ENCODE measurements around the gene IPP.
A peak's percentile ranks its signal among the peaks of the same experiment; 100 is the strongest.
"Not testable (repeated sequence)": the region's sequence is repeated elsewhere in the genome, so short reads cannot be mapped to it uniquely, and the experiment has no call there.

Gene IPP

DNA sequence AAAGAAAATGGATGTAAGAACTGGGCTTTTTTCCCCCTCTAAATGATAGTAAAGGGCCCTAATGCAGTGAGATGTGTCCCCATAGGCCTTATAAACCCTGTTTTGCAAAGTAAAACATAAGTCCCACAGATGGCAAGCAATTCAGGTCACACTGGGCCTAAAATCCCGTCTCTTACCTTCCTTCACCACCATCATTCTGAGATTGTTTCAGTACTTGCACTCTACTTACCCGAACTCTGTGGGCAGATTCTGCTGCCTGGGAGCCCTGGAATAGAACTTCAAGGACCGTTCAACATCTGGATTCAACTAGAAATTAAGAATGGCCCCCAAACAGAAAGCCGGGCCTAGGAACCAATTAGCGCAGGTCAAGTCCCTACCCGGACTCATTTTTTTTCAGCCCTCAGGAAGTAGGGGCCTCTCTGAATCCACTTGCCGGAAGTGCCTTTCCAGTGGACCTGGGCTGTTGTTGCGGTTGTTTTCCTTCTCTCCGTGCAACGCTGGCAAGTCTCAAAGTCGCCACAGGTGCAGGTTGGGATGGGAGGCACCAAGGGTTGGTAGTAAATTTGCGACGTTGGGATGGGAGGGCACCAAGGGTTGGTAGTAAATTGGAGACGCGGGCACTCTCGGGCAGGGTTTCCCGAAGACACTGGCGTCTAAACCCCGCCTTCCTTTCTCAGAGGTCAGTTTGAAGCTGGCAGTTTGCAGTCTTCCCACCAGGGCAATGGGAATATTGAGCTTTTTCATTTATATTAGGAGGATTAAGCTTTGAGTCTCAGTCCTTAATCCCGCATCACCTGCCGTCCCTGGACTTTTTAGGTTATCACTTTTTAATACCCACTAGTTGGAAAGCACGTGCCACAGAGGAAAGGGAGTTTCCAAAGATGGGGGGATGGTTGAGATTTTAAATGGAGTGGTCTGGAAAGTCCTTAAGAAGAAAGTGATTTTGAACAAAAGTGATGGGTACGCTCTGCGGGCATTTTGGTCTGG, 62.4 kb downstream of the IPP start, which contains the start of gene TMEM69:
Gene TMEM69, plus strand, starts transcription at position 428 of the 987 bp plus-strand sequence. CDS start 2,888 bp downstream, outside the sequence.
- FAIRE-seq (peak; percentile 88), DNase-seq (ENCODE audit: insufficient read length) (peak; percentile 43)
- peak; percentile 98 for TF ChIP-seq TAF1 (IDR thresholded peaks at IDR 0.05; ENCODE audit: borderline replicate concordance, low read depth, low read length)
- TF ChIP-seq POLR2AphosphoS5 (IDR thresholded peaks at IDR 0.05; ENCODE audit: low read depth, low read length): peak; percentile 71
- TF ChIP-seq POLR2A (IDR thresholded peaks at IDR 0.05; ENCODE audit: low read depth, low read length): peak; percentile 54

DNA sequence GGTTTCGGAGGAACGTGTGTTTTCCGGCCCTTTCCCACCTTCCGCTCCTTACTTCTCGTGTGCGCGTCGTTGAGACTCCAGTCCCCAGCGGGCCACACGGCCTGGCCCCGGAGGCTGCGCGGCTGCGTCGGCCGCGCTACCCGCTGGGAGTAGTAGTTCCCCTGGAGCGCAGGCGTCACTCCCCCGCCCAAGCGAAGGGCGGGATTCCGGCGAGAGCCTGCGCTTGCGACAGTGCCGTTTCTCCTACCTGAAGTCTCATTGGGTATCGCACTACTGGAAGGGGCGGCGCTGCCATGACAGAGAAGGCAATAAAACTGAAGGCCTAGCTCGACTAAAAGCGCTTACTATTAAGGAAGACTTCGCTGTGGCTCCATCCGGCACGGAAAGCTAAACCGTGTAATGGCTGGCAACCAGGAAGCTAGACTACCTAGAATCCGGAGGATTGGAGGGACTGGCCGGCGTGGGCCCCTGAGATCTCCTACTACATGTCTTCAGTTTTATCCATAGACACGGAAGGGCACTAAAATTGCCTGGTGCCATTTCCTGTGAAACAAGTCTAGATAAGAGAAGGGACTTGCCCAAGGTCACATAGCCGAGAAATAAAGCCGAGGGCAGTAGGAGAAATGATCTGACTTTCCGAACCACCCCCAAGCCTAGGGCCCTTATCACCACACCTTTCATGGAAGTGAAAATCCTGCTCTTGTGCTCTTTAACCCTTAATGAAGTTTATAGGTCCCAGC, 63.3 kb downstream of the IPP start:
- DNase-seq (ENCODE audit: insufficient read length) (peak; percentile 80), FAIRE-seq (no peak)
- TF ChIP-seq POLR2AphosphoS5 (IDR thresholded peaks at IDR 0.05; ENCODE audit: low read depth, low read length): peak; percentile 97
- peak; percentile 91 for TF ChIP-seq TAF1 (IDR thresholded peaks at IDR 0.05; ENCODE audit: borderline replicate concordance, low read depth, low read length)
- TF ChIP-seq POLR2A (IDR thresholded peaks at IDR 0.05; ENCODE audit: low read depth, low read length): peak; percentile 95

DNA sequence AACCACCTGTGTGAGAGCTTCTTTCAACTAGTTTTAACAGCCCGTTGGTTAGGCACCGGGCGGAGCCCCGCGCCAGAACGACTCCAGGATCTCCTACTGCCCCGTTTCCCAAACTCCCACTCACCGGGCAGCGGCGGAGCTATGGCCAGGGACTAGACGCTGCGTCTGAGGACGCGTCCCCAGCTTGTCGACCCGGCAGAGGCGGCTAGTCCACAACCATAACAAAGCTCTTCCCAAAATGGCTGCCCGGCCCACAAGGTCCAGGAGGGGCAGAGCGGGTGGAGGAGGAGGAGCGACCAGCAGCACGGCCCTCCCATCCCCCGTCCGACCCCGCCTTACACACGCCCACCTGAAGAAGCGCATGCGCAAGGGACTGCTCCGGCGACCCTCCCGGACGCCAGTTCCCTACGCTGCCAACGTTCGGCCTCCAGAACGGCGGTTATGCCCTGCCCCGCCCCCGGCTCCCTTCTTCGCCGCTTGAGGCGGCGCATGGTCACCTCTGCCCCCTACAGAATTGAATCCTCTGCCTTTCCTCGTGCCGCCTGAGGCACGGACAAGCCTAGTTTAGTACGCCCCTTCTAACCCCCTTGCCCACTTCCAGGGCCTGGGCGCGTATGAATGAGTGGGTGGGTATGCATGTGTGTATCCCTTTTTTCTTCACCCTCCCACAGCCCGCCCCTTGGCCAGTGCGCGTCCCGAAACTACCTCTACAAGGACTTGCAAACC, 64.0 kb downstream of the IPP start, which contains the start of gene GPBP1L1:
Gene GPBP1L1, minus strand, starts transcription at position 246 of the 726 bp plus-strand sequence. CDS start 27,446 bp downstream, outside the sequence.
- FAIRE-seq (peak; percentile 99), DNase-seq (ENCODE audit: insufficient read length) (peak; percentile 94)
- peak; percentile 81 for TF ChIP-seq POLR2A (IDR thresholded peaks at IDR 0.05; ENCODE audit: low read depth, low read length)
- TF ChIP-seq TAF1 (IDR thresholded peaks at IDR 0.05; ENCODE audit: borderline replicate concordance, low read depth, low read length): peak; percentile 49; the same call in 1 of the 2 replicates
- peak; percentile 46 for TF ChIP-seq POLR2AphosphoS5 (IDR thresholded peaks at IDR 0.05; ENCODE audit: low read depth, low read length)

DNA sequence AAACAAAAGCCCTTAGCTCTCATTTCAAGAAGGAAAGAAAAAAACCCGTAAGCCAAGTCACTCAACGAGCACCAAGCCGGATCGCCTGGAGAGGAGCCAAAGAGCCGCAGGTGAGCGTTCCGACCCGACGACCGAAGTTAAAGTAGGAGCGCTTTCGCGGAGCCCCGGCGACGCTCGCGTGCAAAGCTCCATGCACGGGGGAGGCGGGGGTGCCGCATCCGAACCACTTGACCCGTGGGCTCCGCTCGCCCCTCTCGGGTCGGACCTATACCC, 64.5 kb downstream of the IPP start:
- no peak for FAIRE-seq
- TF ChIP-seq POLR2A (IDR thresholded peaks at IDR 0.05; ENCODE audit: low read depth, low read length) (no peak), TAF1 (IDR thresholded peaks at IDR 0.05; ENCODE audit: borderline replicate concordance, low read depth, low read length) (no peak), POLR2AphosphoS5 (IDR thresholded peaks at IDR 0.05; ENCODE audit: low read depth, low read length) (no peak)
- DNase-seq (ENCODE audit: insufficient read length): peak; percentile 14

DNA sequence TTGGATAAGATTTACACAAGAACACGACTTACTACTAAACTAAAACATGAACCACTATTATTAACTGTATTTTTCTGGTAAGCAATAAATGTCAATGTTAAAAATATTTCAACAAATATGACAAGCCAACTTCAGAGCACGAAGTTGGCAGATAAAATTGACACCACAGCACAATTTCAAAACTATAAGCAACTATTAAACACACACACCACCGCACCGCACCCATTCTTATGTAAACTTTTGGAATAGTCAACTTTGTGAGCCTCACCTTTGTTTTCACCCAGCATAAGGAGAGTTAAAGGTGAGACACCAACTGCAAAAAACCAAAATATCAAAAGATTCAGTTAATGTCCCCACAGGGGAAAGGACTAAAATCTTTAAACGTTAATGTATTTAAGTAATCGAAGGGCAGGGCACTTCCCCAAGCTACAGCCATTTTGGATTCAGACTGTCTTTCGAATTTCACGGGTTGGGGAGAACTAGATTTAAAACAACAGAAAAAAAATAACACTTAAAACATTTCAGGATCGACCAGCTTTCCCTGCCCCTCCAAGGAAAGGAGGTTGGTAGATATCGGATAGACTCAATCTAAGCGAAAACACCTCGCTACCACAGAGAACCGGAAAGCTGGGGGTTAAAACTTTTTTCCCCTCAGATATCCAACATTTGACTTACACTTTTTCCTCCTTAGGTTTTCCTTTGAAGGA, 65.0 kb downstream of the IPP start:
- TF ChIP-seq POLR2A (IDR thresholded peaks at IDR 0.05; ENCODE audit: low read depth, low read length) (no peak), POLR2AphosphoS5 (IDR thresholded peaks at IDR 0.05; ENCODE audit: low read depth, low read length) (no peak), TAF1 (IDR thresholded peaks at IDR 0.05; ENCODE audit: borderline replicate concordance, low read depth, low read length) (no peak)
- FAIRE-seq (no peak), DNase-seq (ENCODE audit: insufficient read length) (no peak)

DNA sequence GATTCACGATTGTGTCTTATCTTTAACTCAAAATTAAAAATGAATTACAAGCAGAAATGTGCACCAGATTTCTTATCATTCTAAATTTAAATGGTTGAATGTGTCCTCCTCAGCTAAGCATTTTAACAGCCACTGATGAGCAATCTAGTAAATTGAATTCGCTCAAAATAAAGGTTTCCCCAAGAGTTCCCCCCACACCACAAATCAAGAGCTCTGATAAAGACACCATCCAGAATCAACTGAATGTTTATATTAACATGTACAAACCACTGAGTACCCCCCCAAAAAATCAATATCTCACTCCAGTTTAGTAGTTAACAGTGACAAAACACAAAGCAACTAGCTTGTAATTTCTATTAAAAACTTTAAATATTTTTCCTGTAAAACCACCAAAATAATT, 66.1 kb downstream of the IPP start:
- DNase-seq (ENCODE audit: insufficient read length) (no peak), FAIRE-seq (no peak)
- TF ChIP-seq POLR2AphosphoS5 (IDR thresholded peaks at IDR 0.05; ENCODE audit: low read depth, low read length) (no peak), POLR2A (IDR thresholded peaks at IDR 0.05; ENCODE audit: low read depth, low read length) (no peak), TAF1 (IDR thresholded peaks at IDR 0.05; ENCODE audit: borderline replicate concordance, low read depth, low read length) (no peak)

DNA sequence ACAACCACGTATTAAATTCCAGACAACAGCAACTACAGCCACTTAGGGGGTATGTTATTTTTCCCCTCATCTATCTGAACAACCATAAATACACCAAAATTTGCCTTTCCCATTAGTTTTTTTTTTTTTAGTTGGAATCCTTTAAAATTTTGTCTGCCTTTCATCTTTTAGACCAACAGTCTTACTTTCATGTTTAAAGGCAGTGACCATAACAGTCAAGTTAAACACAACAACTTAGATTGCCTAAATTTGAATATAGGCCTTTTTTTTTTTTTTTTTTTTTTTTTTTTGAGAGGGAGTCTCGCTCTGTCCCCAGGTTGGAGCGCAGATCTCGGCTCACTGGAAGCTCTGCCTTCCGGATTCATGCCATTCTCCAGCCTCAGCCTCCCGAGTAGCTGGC, 67.5 kb downstream of the IPP start:
- no peak for TF ChIP-seq POLR2AphosphoS5 (IDR thresholded peaks at IDR 0.05; ENCODE audit: low read depth, low read length)
- TF ChIP-seq TAF1 (IDR thresholded peaks at IDR 0.05; ENCODE audit: borderline replicate concordance, low read depth, low read length): no peak
- no peak for TF ChIP-seq POLR2A (IDR thresholded peaks at IDR 0.05; ENCODE audit: low read depth, low read length)
- no peak for DNase-seq (ENCODE audit: insufficient read length)
- no peak for FAIRE-seq

DNA sequence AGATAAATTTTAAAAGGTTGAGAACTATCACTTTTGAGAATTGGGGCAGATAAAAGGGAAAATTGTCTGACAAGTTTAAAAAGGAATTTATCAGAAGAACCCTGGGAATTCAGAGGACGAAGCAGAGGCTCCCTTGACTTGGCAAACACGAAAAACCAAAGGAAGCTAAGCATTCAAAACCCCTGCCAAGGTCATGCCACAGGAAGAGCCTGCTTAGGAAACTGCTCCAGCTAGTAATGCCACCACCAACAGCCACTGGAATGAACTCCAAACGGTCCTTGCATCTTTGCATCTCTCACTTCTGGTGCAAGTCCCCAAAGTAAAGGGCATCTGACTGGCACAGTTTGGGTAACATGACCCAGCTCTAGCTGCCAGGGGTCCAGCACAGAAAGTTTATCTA, 71.3 kb downstream of the IPP start:
- FAIRE-seq (no peak), DNase-seq (ENCODE audit: insufficient read length) (no peak)
- TF ChIP-seq POLR2AphosphoS5 (IDR thresholded peaks at IDR 0.05; ENCODE audit: low read depth, low read length) (no peak), POLR2A (IDR thresholded peaks at IDR 0.05; ENCODE audit: low read depth, low read length) (no peak), TAF1 (IDR thresholded peaks at IDR 0.05; ENCODE audit: borderline replicate concordance, low read depth, low read length) (no peak)

DNA sequence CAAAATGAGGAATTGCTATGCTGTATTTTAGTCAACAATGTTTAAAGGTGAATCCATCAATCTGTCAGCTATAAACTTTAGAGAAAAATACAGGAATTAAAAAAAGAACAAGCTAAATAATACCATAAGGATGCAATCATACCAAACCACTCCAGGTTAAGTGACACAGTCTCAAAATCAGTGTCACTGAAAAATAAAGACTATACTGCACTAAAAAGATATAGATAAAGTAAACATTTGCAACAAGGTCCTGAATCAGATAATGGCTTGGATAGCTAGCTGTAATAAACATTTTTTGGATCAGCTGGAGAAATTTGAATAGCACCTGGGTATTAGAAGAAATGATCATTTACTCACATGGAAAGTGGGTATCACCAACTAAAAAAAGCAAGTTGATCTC, 72.0 kb downstream of the IPP start:
- TF ChIP-seq TAF1 (IDR thresholded peaks at IDR 0.05; ENCODE audit: borderline replicate concordance, low read depth, low read length): no peak
- no peak for TF ChIP-seq POLR2AphosphoS5 (IDR thresholded peaks at IDR 0.05; ENCODE audit: low read depth, low read length)
- TF ChIP-seq POLR2A (IDR thresholded peaks at IDR 0.05; ENCODE audit: low read depth, low read length): no peak
- no peak for FAIRE-seq
- no peak for DNase-seq (ENCODE audit: insufficient read length)

DNA sequence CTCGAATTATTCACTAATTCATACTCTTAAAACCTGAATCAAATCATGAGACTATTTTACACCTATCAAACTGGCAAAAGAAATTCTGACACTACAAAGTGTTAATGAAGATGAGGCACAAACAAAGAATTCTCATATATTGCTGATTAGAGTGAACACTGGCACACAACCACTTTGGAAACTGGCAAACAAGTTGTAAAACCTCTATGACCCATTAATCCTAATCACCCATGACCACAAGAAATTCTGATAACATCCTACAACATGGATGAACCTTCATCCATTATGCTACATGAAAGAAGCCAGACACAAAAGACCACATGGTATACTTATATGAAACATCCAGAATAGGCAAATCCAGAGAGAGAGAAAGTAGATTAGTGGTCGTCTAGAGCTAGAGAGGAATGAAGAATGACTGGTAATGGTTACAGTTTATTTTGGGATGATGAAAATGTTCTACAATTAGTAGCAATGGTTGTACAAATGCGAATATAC, 72.7 kb downstream of the IPP start:
- DNase-seq (ENCODE audit: insufficient read length) (no peak), FAIRE-seq (no peak)
- TF ChIP-seq TAF1 (IDR thresholded peaks at IDR 0.05; ENCODE audit: borderline replicate concordance, low read depth, low read length): no peak
- no peak for TF ChIP-seq POLR2AphosphoS5 (IDR thresholded peaks at IDR 0.05; ENCODE audit: low read depth, low read length)

DNA sequence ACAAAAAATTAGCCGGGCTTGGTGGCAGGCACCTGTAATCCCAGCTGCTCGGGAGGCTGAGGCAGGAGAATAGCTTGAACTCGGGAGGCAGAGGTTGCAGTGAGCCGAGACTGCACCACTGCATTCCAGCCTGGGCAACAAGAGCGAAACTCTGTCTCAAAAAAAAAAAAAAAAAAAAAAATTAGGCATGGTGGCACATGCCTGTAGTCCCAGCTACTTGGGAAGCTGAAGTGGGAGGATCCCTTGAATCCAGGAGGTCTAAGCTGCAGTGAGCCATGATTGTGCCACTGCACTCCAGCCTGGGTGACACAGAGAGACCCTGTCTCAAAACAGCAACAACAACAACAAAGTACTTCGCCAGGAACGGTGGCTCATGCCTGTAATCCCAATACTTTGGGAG, 73.9 kb downstream of the IPP start:
- not testable (repeated sequence) for DNase-seq (ENCODE audit: insufficient read length); FAIRE-seq

All from GM12892 (cell line).